ENCODE measurements around the gene CRYZ.
A peak's percentile ranks its signal among the peaks of the same experiment; 100 is the strongest.

CRYZ gene

GRCh38 chr1:74703386-74704182 is 29.3 kb downstream of the CRYZ start:
- Histone ChIP-seq H3K4me1 (ENCODE audit: control insufficient read depth, insufficient read depth, low read length) (no peaks in the 10 kb centered on the region), H3K27ac (ENCODE audit: low read length) (no peak overlapping the region), H3K36me3 (ENCODE audit: control insufficient read depth, insufficient read depth, low read length) (no peaks in the 10 kb centered on the region), H3K27me3 (ENCODE audit: control insufficient read depth, insufficient read depth, low read length) (no peaks in the 10 kb centered on the region), H3K4me3 (ENCODE audit: low read length) (no peak overlapping the region), H3K9me3 (ENCODE audit: control insufficient read depth, insufficient read depth, low read length) (no peaks in the 10 kb centered on the region)
- DNase-seq (ENCODE audit: low read depth, low spot score) = no peak
- WGBS (ENCODE audit: insufficient coverage, insufficient read length) = no CpG with 5 or more reads among the region's 6 CpGs

- Histone ChIP-seq H3K27ac (ENCODE audit: low read length) (no peak overlapping the region), H3K27me3 (ENCODE audit: control insufficient read depth, insufficient read depth, low read length) (no peaks in the 10 kb centered on the region), H3K36me3 (ENCODE audit: control insufficient read depth, insufficient read depth, low read length) (no peaks in the 10 kb centered on the region), H3K4me3 (ENCODE audit: low read length) (no peak overlapping the region), H3K4me1 (ENCODE audit: control insufficient read depth, insufficient read depth, low read length) (no peaks in the 10 kb centered on the region), H3K9me3 (ENCODE audit: control insufficient read depth, insufficient read depth, low read length) (no peaks in the 10 kb centered on the region)
- DNase-seq (ENCODE audit: low read depth, low spot score) = no peak
Measured at GRCh38 chr1:74699331-74699730, 33.5 kb downstream of the CRYZ start.

- WGBS (ENCODE audit: insufficient coverage, insufficient read length) = 100% methylated on average over 2 of the region's 2 CpGs
- Histone ChIP-seq H3K27ac (ENCODE audit: low read length) (no peak overlapping the region), H3K9me3 (ENCODE audit: control insufficient read depth, insufficient read depth, low read length) (no peaks in the 10 kb centered on the region), H3K36me3 (ENCODE audit: control insufficient read depth, insufficient read depth, low read length) (no peaks in the 10 kb centered on the region), H3K4me1 (ENCODE audit: control insufficient read depth, insufficient read depth, low read length) (no peaks in the 10 kb centered on the region), H3K4me3 (ENCODE audit: low read length) (no peak overlapping the region), H3K27me3 (ENCODE audit: control insufficient read depth, insufficient read depth, low read length) (no peaks in the 10 kb centered on the region)
- DNase-seq (ENCODE audit: low read depth, low spot score) = no peak
Measured at GRCh38 chr1:74697832-74698231, 35.0 kb downstream of the CRYZ start.

DNA sequence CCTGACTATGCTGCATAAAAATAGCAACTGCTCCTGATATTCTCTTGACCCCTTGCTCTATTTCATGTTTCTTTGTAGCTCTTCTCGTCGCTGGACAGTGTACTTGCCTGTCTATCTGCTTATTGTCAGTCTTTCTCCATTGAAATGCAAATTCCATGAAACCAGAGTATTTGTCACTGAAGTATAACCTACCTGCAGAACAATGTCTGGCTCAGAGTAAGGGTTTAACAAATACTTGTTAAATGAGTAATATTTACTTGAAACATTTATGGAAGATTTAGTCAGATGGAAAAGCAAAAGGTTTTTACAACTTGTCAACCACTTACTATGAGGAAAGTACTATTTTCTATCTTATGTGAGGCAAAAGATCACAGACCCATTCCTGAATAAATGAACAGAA is 39.4 kb downstream of the CRYZ start:
- Histone ChIP-seq H3K27ac (ENCODE audit: low read length) (no peak overlapping the region), H3K4me1 (ENCODE audit: control insufficient read depth, insufficient read depth, low read length) (peaks cover 2% of the 10 kb centered on the region; the same call in 1 of the 2 replicates), H3K9me3 (ENCODE audit: control insufficient read depth, insufficient read depth, low read length) (no peaks in the 10 kb centered on the region), H3K27me3 (ENCODE audit: control insufficient read depth, insufficient read depth, low read length) (no peaks in the 10 kb centered on the region), H3K36me3 (ENCODE audit: control insufficient read depth, insufficient read depth, low read length) (no peaks in the 10 kb centered on the region), H3K4me3 (ENCODE audit: low read length) (no peak overlapping the region)
- DNase-seq (ENCODE audit: low read depth, low spot score) = no peak
- WGBS (ENCODE audit: insufficient coverage, insufficient read length) = no CpG with 5 or more reads among the region's 2 CpGs

GRCh38 chr1:74690909-74691308 is 41.9 kb downstream of the CRYZ start:
- H3K4me3 ChIP-seq (ENCODE audit: low read length) = no peak overlapping the region
- H3K27ac ChIP-seq (ENCODE audit: low read length) = no peak overlapping the region
- H3K36me3 ChIP-seq (ENCODE audit: control insufficient read depth, insufficient read depth, low read length) = no peaks in the 10 kb centered on the region
- no peaks in the 10 kb centered on the region for H3K9me3 ChIP-seq (ENCODE audit: control insufficient read depth, insufficient read depth, low read length)
- peaks cover 2% of the 10 kb centered on the region; the same call in 1 of the 2 replicates for H3K4me1 ChIP-seq (ENCODE audit: control insufficient read depth, insufficient read depth, low read length)
- no CpG with 5 or more reads among the region's 4 CpGs for WGBS (ENCODE audit: insufficient coverage, insufficient read length)
- H3K27me3 ChIP-seq (ENCODE audit: control insufficient read depth, insufficient read depth, low read length) = no peaks in the 10 kb centered on the region
- DNase-seq (ENCODE audit: low read depth, low spot score) = no peak

- Histone ChIP-seq H3K27ac (ENCODE audit: low read length) (no peak overlapping the region), H3K9me3 (ENCODE audit: control insufficient read depth, insufficient read depth, low read length) (no peaks in the 10 kb centered on the region), H3K36me3 (ENCODE audit: control insufficient read depth, insufficient read depth, low read length) (no peaks in the 10 kb centered on the region), H3K4me1 (ENCODE audit: control insufficient read depth, insufficient read depth, low read length) (peaks cover 2% of the 10 kb centered on the region; the same call in 1 of the 2 replicates), H3K27me3 (ENCODE audit: control insufficient read depth, insufficient read depth, low read length) (no peaks in the 10 kb centered on the region), H3K4me3 (ENCODE audit: low read length) (no peak overlapping the region)
- no CpG with 5 or more reads among the region's 2 CpGs for WGBS (ENCODE audit: insufficient coverage, insufficient read length)
- no peak for DNase-seq (ENCODE audit: low read depth, low spot score)
Measured at GRCh38 chr1:74690364-74690696, 42.5 kb downstream of the CRYZ start.

DNA sequence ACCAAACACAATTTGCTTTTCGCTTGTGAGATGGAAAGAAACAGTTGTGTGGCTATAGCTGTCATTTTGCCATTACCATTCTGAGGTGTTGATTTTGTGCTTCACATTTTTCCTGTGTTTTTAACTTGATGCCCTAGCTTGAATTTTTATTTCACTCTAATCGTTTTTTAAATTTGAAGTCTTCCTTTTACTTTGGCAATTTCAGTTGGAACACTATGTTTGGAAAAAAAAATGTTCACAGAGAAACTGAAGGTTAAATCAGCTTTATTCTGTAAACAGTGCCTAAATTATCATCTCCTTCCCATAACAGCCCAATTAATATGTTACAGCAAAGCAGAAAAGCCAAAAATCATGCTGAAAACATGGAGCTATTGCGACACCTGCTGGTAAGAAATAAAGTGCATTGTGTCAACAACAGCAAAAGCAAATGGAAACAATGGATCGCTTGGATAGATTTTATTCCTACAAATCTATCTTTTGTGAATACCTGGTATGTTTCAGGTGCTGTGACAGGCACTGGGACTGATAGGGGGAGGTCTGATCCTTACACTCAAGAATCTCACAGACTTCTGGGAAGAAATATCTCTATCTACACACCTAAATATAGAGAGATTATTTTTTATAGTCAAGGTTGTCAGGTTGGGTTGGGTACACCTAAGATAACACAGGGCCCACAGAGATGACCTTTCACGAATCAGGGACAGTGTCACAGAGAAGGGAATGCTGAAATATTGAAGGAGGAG is 43.1 kb downstream of the CRYZ start:
- peaks cover 2% of the 10 kb centered on the region; the same call in 1 of the 2 replicates for H3K4me1 ChIP-seq (ENCODE audit: control insufficient read depth, insufficient read depth, low read length)
- no CpG with 5 or more reads among the region's 5 CpGs for WGBS (ENCODE audit: insufficient coverage, insufficient read length)
- no peak overlapping the region for H3K4me3 ChIP-seq (ENCODE audit: low read length)
- no peaks in the 10 kb centered on the region for H3K9me3 ChIP-seq (ENCODE audit: control insufficient read depth, insufficient read depth, low read length)
- no peaks in the 10 kb centered on the region for H3K27me3 ChIP-seq (ENCODE audit: control insufficient read depth, insufficient read depth, low read length)
- peak; percentile 70 for DNase-seq (ENCODE audit: low read depth, low spot score)
- no peaks in the 10 kb centered on the region for H3K36me3 ChIP-seq (ENCODE audit: control insufficient read depth, insufficient read depth, low read length)
- no peak overlapping the region for H3K27ac ChIP-seq (ENCODE audit: low read length)

DNA sequence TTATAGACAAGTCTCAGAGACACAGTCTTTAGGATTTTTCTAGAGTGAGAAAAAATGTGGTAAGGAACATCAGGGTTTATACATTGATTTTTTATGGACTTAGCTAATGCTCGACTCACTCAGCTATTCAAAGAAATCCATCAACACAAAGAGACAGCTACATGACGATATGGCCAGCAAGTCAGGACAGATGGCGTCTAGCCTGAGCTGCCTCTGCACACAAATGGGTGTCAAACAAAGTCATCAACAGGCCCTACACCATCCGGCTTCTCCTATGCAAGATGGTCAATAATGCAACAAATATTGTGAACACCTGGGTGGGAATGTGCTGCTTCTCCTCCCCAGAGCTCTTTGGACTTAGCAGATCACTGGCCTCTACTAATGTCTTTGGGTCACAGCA is 45.9 kb downstream of the CRYZ start:
- H3K4me3 ChIP-seq (ENCODE audit: low read length) = no peak overlapping the region
- DNase-seq (ENCODE audit: low read depth, low spot score) = no peak
- H3K9me3 ChIP-seq (ENCODE audit: control insufficient read depth, insufficient read depth, low read length) = no peaks in the 10 kb centered on the region
- peaks cover 2% of the 10 kb centered on the region; the same call in 1 of the 2 replicates for H3K4me1 ChIP-seq (ENCODE audit: control insufficient read depth, insufficient read depth, low read length)
- H3K27me3 ChIP-seq (ENCODE audit: control insufficient read depth, insufficient read depth, low read length) = no peaks in the 10 kb centered on the region
- no peak overlapping the region for H3K27ac ChIP-seq (ENCODE audit: low read length)
- H3K36me3 ChIP-seq (ENCODE audit: control insufficient read depth, insufficient read depth, low read length) = no peaks in the 10 kb centered on the region
- no CpG with 5 or more reads among the region's 4 CpGs for WGBS (ENCODE audit: insufficient coverage, insufficient read length)

DNA sequence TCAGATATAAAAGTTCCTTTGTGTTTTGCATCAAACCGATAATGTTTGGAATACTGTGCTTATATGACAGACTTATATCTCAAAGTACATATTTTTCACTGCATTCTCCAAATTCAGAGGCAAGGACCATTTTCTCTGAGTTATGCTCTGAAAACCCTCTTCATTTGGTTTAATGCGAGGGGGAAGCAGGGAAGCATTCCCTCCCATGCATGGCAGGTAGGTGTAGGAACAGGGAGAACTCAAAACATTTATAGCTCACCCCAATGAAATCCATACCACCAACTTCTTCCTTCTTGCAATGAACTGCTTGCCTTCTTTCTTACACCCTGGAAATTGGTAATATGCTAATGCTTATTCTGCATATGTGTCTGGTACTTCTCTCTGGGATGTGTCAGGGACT is 48.5 kb downstream of the CRYZ start:
- no peaks in the 10 kb centered on the region for H3K27me3 ChIP-seq (ENCODE audit: control insufficient read depth, insufficient read depth, low read length)
- no peak for DNase-seq (ENCODE audit: low read depth, low spot score)
- H3K36me3 ChIP-seq (ENCODE audit: control insufficient read depth, insufficient read depth, low read length) = no peaks in the 10 kb centered on the region
- no CpG with 5 or more reads among the region's 2 CpGs for WGBS (ENCODE audit: insufficient coverage, insufficient read length)
- H3K27ac ChIP-seq (ENCODE audit: low read length) = no peak overlapping the region
- H3K4me3 ChIP-seq (ENCODE audit: low read length) = no peak overlapping the region
- H3K4me1 ChIP-seq (ENCODE audit: control insufficient read depth, insufficient read depth, low read length) = no peaks in the 10 kb centered on the region
- H3K9me3 ChIP-seq (ENCODE audit: control insufficient read depth, insufficient read depth, low read length) = no peaks in the 10 kb centered on the region

DNA sequence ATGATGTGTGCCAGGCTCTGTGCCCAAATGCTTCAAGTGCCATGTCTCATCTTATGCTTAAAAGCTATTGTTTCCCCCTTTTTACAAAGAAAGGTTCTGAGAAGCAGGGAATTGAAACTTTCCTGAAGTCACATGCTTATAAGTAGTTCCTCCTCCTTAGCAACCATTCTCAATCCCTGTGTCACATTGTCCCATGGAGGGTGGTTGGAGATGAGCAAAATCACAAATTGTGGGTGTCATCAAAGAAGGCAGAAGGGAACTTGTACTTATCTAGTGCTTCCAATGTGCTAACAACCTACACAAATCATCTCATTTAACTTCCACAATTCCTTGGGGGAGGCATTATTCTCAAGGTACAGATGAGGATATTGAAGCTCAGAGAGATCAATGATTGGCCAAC is 49.2 kb downstream of the CRYZ start:
- no peaks in the 10 kb centered on the region for H3K9me3 ChIP-seq (ENCODE audit: control insufficient read depth, insufficient read depth, low read length)
- H3K4me1 ChIP-seq (ENCODE audit: control insufficient read depth, insufficient read depth, low read length) = no peaks in the 10 kb centered on the region
- no peak overlapping the region for H3K4me3 ChIP-seq (ENCODE audit: low read length)
- no peak for DNase-seq (ENCODE audit: low read depth, low spot score)
- H3K36me3 ChIP-seq (ENCODE audit: control insufficient read depth, insufficient read depth, low read length) = no peaks in the 10 kb centered on the region
- no peak overlapping the region for H3K27ac ChIP-seq (ENCODE audit: low read length)
- H3K27me3 ChIP-seq (ENCODE audit: control insufficient read depth, insufficient read depth, low read length) = no peaks in the 10 kb centered on the region

DNA sequence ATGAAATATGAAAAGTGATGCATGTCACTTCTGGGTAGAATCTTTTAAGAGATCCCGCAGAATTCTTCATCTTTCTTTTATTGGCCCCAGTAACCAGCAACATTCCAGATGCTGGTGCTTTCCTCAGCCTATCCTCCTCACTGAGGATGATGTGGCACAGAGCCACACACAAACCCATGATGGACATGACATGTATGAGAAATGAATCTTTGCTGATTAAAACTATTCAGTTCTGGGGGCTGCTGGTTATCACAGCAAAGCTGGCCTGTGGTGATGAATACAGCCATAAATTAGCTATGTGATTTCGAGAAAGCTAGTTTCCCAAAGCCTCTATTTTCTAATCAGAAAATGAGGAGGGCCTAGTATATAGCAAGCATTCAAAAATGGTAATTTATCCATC is 51.0 kb downstream of the CRYZ start:
- no CpG with 5 or more reads among the region's 2 CpGs for WGBS (ENCODE audit: insufficient coverage, insufficient read length)
- Histone ChIP-seq H3K27ac (ENCODE audit: low read length) (no peak overlapping the region), H3K36me3 (ENCODE audit: control insufficient read depth, insufficient read depth, low read length) (no peaks in the 10 kb centered on the region), H3K4me3 (ENCODE audit: low read length) (no peak overlapping the region), H3K27me3 (ENCODE audit: control insufficient read depth, insufficient read depth, low read length) (no peaks in the 10 kb centered on the region), H3K4me1 (ENCODE audit: control insufficient read depth, insufficient read depth, low read length) (no peaks in the 10 kb centered on the region), H3K9me3 (ENCODE audit: control insufficient read depth, insufficient read depth, low read length) (no peaks in the 10 kb centered on the region)
- no peak for DNase-seq (ENCODE audit: low read depth, low spot score)
